ENCODE results near the gene PRM3. TPM values are rescaled to one million over a fixed set of nuclear protein-coding genes. Genes with fewer than 3 reads are reported as not detected.
"Not testable (repeated sequence)": the region's sequence is repeated elsewhere in the genome, so short reads cannot be mapped to it uniquely, and the experiment has no call there.

The PRM3 gene
- total and polyA plus RNA-seq, 9 donors: not detected

- 91 to 95% (median 94%) methylated on average over 8 of the region's 8 CpGs for WGBS, 3 donors
- H3K4me3 ChIP-seq: no peak overlapping the region
- DNase-seq: no peak
- no peaks in the 10 kb centered on the region for H3K9me3 ChIP-seq
- intact Hi-C loops (cut with DNase I): no loop called here
- no peak for TF ChIP-seq CTCF (IDR thresholded peaks at IDR 0.05)
- TF ChIP-seq EP300 (IDR thresholded peaks at IDR 0.05): no peak
- no peak for TF ChIP-seq POLR2A (IDR thresholded peaks at IDR 0.05)
- H3K27ac ChIP-seq: no peak overlapping the region
- H3K4me1 ChIP-seq (ENCODE audit: insufficient read depth): no peaks in the 10 kb centered on the region
- H3K36me3 ChIP-seq: no peaks in the 10 kb centered on the region
- H3K27me3 ChIP-seq: no peaks in the 10 kb centered on the region
Measured at GRCh38 chr16:11290102-11290893, 16.9 kb upstream of the PRM3 start.

- H3K4me3 ChIP-seq; DNase-seq; H3K27me3 ChIP-seq; H3K4me1 ChIP-seq (ENCODE audit: insufficient read depth); H3K9me3 ChIP-seq; H3K27ac ChIP-seq; H3K36me3 ChIP-seq; intact Hi-C loops (cut with DNase I): not testable (repeated sequence)
- 90 to 95% (median 93%) methylated on average over 4 of the region's 4 CpGs for WGBS, 3 donors
Measured at GRCh38 chr16:11289696-11290095, 16.3 kb upstream of the PRM3 start.

- Histone ChIP-seq H3K4me3 (no peak overlapping the region), H3K4me1 (ENCODE audit: insufficient read depth) (no peaks in the 10 kb centered on the region), H3K9me3 (no peaks in the 10 kb centered on the region), H3K27ac (no peak overlapping the region), H3K27me3 (no peaks in the 10 kb centered on the region), H3K36me3 (no peaks in the 10 kb centered on the region)
- WGBS, 3 donors: 96 to 100% (median 96%) methylated on average over 2 of the region's 2 CpGs
- intact Hi-C loops (cut with DNase I): no loop called here
- TF ChIP-seq POLR2A (IDR thresholded peaks at IDR 0.05) (no peak), CTCF (IDR thresholded peaks at IDR 0.05) (no peak)
- no peak for DNase-seq
Measured at GRCh38 chr16:11289202-11289601, 15.8 kb upstream of the PRM3 start.

GRCh38 chr16:11285842-11286241 lies 12.4 kb upstream of the PRM3 start:
- WGBS, 3 donors: 73 to 79% (median 74%) methylated on average over 2 of the region's 2 CpGs
- intact Hi-C loops (cut with DNase I): no loop called here
- H3K9me3 ChIP-seq: no peaks in the 10 kb centered on the region
- H3K4me1 ChIP-seq (ENCODE audit: insufficient read depth): no peaks in the 10 kb centered on the region
- no peak for DNase-seq
- H3K36me3 ChIP-seq: no peaks in the 10 kb centered on the region
- no peak overlapping the region for H3K27ac ChIP-seq
- H3K4me3 ChIP-seq: no peak overlapping the region
- H3K27me3 ChIP-seq: no peaks in the 10 kb centered on the region
- TF ChIP-seq EP300 (IDR thresholded peaks at IDR 0.05) (no peak), POLR2A (IDR thresholded peaks at IDR 0.05) (no peak), CTCF (IDR thresholded peaks at IDR 0.05) (no peak)

- no peak for DNase-seq
- H3K4me1 ChIP-seq (ENCODE audit: insufficient read depth): no peaks in the 10 kb centered on the region
- H3K27me3 ChIP-seq: no peaks in the 10 kb centered on the region
- H3K4me3 ChIP-seq: no peak overlapping the region
- intact Hi-C loops (cut with DNase I): no loop called here
- H3K9me3 ChIP-seq: no peaks in the 10 kb centered on the region
- H3K36me3 ChIP-seq: no peaks in the 10 kb centered on the region
- no peak for TF ChIP-seq CTCF (IDR thresholded peaks at IDR 0.05)
- TF ChIP-seq POLR2A (IDR thresholded peaks at IDR 0.05): no peak
- no peak for TF ChIP-seq EP300 (IDR thresholded peaks at IDR 0.05)
- no peak overlapping the region for H3K27ac ChIP-seq
- WGBS, 3 donors: 54 to 60% (median 58%) methylated on average over 4 of the region's 4 CpGs
Measured at GRCh38 chr16:11283820-11284248, 10.4 kb upstream of the PRM3 start.

All from ovary (tissue), 9 donors.